Measurements from ENCODE around the gene DUSP9.
"Not testable (repeated sequence)": the region's sequence is repeated elsewhere in the genome, so short reads cannot be mapped to it uniquely, and the experiment has no call there.

DUSP9 gene, protein sequence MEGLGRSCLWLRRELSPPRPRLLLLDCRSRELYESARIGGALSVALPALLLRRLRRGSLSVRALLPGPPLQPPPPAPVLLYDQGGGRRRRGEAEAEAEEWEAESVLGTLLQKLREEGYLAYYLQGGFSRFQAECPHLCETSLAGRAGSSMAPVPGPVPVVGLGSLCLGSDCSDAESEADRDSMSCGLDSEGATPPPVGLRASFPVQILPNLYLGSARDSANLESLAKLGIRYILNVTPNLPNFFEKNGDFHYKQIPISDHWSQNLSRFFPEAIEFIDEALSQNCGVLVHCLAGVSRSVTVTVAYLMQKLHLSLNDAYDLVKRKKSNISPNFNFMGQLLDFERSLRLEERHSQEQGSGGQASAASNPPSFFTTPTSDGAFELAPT

DNA sequence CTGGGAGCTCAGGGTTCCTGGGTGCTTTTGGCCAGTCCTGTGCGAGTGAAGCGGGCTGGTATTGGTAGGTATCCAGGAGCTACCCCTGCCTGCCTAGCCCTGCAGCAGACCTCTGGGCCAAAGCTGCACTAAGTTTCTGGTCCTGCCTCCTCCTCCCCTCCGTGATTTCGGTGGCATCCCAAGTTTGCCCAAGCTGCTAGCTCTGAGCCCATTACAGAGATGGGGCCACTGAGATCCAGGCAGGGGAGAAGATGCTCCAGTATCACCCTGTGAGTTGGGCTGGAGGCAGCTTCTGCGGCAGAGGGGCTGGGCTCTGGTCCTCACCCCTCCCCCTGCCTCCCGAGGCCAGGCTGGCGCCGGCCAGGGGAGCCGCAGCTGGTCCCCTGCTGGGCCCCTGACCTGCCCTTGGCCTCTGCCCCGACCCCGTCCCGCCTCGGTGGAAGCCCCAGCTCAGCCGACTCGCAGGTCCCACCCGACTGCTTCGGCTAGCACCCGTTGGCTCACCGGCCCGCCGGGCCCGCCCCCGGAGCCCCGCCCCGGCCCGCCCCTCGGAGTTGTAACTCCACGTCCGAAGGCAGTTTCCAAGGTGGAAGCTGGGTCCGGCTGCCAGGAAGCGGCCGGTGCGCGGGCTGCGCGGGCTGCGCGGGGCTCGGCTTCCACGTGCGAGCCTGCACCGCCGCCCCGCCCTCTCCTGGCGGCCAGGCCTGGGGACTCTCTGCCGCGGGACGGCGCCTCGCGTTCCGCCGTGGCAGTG, at the start of gene DUSP9:
Gene DUSP9 (plus strand): TSS at position 584 of the 754 bp plus-strand sequence. CDS start 751 bp downstream, outside the sequence.
- peak; percentile 48 for DNase-seq (ENCODE audit: low spot score)

DNA sequence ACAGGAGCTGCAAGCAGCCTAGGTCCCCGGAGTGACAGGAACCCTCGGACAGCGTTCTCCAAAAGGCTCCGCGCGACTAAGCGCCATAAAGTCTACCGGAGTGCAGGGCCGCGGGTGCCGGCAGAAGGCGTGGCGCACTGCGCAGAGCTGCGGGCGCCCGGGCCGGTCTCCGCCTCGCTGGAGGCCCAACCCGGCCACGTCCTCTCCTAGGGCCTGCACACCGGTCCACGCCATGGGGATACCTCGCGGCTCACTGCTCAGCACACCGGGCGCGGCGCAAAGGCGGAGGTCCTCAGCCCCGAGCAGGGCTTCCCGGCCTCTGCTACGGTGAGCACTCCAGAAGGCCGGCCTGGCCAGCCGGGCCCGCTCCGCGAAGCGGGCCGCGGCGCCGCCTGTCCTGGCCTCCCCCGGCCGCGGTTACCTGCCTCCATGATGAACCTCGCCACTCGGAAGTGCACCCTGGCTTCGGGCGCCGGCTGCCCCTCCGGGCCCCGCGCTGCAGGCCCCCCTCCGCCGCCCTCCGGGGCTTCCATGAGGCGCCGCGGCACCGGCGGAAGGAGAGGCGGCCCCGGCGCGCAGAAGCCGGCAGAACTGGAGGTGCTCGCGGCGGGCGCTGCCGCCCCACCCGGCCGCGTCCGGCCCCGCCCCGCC, 48.3 kb upstream of the DUSP9 start, which contains the start of gene CCNQ:
Gene CCNQ (minus strand): TSS at position 599 of the 651 bp plus-strand sequence. CDS start 66 bp downstream, at position 533.
- peak; percentile 31 for DNase-seq (ENCODE audit: low spot score)

DNA sequence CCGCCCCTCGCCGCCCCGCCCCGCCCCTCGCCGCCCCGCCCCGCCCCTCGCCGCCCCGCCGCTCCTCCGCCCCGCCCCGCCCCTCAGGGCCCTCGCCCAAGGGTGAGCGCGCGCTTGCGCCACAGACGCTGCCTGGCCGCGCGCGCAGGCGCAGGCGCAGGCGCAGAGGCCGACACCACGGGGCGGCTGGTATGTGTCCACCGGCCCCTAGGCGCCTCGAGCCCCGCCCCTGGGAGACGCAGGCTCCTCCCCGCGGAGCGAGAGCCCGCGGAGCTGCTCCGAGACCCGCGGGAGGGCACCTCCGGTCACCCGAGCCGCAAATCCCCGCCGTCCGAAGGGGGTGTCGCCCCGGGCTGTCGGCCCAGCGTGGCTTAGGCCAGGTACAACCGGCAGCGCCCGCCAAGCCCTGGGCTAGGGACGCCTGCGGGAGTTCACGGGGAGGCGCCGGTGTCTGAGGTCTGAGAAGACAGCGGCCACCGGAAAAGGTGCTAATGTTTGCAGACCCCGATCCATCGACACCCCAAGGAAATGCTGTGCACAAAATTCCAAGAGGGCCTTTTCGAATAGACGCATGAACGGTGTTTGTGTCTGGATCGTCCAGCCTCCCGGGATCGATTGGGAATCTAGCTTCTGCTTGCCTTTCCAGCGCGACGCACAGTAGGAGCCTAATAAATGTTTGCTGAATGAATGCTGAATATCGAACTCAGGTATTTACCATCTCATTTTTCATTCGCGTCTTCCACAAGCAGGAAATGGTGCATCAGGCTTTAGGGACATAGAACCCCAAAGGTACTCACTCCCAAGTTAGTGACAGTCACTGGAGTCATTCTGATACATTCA, 47.6 kb upstream of the DUSP9 start:
- peak; percentile 89 for DNase-seq (ENCODE audit: low spot score)

DNA sequence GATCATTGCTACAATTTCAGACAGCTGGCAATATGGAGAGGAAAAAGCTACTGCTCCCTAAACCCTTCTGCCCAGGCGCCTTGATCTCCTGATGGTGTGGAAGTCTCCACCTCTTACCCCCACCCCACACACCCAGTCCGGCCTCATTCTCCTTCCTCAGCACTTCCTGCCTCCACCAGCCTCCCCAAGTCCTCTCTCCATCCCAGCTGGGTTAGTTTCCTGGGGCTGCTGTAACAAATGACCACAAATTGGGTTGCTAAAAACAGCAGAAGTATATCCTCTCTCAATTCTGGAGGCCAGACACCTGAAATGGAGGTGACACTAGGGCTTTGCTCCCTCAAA, 47.0 kb upstream of the DUSP9 start:
- DNase-seq (ENCODE audit: low spot score) = no peak

DNA sequence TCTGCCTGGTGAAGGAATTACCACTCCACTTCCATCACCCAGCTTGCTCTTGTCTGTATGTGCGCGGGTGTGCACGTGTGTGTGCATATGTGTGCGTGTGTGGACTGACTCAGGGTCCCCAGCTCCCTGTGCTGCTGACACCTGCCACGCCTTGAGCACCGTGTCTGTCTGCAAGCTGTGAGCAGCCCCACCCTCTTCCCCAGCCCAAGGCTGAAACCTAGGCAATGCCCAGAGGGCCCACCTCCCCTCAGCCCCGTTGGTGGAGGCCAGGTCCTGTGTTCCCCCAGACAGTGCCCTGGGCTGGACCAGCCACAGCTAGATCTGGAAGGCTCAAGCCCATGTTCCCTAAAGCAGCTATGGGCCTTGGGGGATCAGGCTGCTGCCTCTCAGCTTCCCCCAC, 46.1 kb upstream of the DUSP9 start:
- DNase-seq (ENCODE audit: low spot score) = no peak

DNA sequence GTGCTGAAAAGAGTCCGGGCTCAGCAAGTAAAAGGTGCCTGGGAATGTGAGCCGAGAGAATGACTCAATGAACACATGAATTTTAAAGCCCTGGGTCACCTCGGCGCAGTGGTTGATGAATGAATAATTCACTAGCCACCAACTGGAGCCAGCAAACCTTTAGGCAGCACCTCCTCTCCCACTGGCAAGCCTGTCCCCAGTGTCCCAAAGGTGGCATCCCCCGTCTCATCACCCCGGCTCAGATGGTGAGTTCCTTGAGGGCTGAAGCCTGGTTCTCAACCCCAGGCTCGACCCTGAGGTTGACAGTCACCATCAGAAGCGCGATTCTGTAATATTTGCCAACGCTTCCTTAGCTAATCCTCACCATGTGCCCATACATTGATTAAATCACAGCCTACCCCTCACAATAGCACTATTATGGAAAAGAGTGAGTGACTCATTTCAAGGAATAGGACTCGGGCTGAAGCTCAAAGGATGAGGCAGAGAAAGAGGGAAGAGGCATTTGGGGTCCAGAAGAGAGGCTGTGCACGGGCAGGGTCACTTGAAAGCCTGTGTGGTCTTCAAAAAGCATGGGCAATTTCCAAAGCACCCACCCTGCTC, 45.4 kb upstream of the DUSP9 start:
- peak; percentile 31 for DNase-seq (ENCODE audit: low spot score)

DNA sequence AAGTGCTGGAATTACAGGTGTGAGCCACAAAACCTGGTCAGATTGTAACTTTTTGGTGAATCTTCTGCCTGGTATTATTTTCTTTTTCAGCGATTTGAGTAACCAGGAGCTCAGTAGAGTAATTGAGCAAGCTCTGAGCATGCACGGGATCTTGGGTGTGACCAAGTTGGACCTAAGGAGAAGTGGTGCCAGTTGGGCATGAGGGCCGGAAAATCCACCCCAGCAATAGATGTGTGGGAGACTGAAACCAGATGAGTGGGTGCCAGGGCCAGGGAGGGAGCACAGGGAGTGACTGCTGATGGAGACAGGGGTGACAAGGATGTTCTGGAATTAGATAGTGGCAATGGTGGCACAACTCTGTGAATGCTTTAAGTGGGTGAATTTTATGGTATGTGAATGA, 44.4 kb upstream of the DUSP9 start:
- no peak for DNase-seq (ENCODE audit: low spot score)

DNA sequence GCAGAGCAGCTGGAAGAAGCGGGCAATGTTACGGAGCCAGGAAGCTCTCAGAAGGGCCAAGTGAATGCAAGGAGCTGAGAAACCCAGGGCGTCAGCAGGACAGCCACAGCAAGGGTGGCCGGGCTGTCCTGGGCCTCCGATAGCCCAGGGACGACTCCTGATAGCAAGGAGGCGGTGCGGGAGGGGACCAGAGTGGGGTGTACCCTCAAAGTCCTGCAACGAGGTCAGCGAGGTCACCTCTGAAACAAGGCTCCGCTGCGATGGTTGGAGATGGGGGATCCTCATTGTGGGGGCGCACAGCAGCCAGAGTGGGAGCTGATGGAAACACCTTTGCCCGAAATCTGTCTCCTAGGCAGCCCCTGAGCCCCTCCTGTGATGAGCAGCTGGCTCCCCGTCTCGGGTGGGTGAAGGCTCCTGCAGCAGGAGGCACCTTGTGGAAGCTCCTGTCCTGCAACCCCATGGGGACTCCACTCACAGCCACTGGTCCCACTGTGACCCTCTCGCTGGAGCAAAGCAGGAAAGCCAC, 43.8 kb upstream of the DUSP9 start:
- no peak for DNase-seq (ENCODE audit: low spot score)

DNA sequence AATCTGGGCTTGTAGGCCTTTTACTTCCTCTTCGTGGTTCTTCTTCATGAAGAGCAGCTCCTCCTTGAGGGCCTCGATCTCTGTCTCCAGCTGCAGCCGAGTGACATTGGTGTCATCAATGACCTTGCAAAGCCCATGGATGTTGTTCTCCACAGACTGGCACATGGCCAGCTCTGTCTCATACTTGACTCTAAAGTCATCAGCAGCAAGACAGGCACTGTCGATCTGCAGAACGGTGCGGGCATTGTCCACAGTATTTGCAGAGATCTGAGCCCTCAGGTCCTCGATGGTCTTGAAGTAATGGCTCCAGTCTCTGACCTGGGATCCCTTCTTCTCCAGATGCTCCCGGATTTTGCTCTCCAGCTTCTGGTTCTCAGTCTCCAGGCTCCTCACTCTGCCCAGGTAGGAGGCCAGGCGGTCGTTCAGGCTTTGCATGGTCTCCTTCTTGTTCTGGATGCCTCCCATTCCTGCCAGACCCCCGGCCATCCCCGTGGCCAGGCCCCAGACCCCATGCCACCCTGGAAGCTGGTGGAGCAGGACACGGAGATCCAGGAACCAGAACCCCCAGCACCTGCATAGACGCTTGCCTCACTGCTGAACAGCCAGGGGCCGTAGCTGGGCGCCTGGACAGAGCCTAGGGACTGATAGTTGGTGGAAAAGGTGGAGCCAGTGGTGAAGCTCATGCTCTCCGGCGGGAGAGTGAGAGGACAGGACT, 42.2 kb upstream of the DUSP9 start:
- DNase-seq (ENCODE audit: low spot score) = not testable (repeated sequence)

DNA sequence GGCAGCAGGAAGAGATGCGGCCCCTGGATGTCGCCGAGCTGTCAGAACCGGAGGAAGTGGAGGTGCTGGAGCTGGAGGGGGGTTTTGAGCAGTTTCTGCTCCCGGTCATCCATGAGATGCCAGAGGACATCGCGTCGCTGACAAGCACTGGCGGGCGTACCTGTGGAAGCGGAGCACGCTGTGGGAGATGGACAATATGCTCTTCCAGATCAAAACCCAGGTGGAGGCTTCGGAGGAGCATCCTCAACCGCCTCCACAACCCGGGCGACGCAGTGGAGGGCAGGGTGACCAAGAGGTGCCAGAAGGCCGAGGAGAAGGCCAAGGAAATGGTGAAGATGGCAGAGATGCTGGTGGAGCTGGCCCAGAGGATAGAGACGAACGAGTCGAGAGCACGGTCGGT, 40.5 kb upstream of the DUSP9 start:
- DNase-seq (ENCODE audit: low spot score) = no peak

DNA sequence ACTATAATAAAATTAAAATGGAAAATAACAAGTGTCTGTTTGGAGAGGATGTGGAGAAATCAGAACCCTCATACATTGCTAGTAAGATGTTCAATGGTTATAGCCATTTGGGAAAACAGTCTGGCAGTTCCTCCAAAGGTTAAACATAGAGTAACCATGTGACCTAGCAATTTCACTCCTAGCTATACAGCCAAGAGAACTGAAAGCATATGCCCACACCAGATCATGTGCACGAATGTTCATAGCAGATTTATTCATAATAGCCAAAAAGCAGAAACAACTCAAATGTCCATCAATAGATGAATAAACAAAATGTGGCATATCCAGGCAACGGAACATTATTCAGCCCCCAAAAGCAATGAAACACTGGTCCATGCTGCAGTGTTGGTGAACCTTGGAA, 38.6 kb upstream of the DUSP9 start:
- no peak for DNase-seq (ENCODE audit: low spot score)

DNA sequence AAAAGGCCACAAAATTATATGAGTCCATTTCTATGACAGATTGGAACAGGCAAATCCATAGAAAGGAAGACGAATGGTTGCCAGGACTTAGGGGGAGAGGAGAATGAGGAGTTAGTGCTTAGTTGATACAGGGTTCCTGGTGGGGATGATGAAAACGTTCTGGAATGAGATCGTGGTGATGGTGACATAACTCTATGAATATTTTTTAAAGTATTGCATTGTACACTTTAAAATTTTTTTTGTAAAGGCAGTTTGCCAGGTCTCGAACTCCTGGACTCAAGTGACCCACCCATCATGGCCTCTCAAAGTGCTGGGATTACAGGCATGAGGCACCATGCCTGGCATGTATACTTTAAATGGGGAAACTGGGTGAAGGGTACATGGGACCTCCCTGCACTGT, 38.2 kb upstream of the DUSP9 start:
- DNase-seq (ENCODE audit: low spot score) = no peak

DNA sequence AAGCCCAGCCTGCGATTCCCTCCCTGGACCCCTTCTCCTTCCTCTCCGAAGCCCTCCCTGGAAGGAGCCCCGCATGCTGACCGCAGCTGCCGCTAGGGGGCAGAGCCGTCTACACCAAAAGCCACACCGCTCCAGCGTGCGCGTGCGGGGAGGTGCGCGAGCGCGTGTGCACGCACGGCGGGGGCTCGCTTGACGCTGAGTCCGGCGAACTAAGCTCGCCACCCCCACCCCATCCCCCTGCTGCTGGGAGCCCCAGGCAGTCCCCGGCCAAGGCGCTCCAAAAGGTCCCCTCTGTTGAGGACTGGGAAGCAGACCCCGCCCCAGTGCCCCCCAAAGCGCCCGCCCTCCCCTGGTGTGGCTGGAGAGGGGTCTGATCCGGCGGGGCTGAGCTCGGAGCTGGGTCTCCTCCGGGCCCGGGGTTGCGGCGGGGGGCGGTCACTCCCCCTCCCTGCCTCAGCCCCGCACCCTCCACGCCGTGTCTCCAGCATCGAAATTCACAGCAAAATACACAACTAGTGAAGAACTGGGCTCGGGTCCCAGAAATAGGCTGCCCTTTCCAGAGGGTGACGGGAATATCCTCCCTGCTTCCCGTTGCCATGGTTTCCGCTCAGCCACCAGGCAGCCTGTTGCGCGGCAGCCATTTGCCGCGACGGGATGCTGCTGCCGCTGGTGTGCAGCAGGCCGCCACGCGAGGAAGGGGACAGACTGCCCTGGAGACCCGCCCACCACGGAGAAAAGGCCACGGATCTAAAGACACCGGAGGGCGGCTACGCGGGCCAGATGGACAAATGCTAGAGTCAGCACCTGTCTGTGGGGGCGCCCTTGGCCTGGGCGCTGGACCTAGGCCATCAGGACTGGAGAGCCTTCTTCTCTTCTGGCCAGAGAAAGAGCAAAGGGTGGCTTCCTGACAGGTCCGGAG, 36.8 kb upstream of the DUSP9 start:
- DNase-seq (ENCODE audit: low spot score) = peak; percentile 60

DNA sequence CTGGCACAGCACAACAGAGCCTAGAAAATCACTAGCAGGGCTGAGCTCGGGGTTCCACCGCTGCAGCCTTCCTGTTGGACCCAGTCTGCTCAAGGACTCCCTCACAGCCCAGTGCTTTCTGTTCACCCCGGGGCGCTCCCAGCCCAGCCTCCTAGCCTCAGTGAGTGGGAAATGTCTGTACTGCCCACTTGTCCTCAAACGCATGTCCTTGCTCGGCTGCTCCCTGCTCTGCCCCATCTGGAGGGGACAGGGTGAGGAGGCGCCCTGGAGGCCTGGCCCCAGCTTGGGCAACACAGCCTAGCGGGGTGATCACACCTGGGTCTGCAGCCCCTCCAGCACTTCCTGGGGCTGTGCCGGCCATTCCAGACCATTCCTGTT, 36.2 kb upstream of the DUSP9 start:
- no peak for DNase-seq (ENCODE audit: low spot score)

DNA sequence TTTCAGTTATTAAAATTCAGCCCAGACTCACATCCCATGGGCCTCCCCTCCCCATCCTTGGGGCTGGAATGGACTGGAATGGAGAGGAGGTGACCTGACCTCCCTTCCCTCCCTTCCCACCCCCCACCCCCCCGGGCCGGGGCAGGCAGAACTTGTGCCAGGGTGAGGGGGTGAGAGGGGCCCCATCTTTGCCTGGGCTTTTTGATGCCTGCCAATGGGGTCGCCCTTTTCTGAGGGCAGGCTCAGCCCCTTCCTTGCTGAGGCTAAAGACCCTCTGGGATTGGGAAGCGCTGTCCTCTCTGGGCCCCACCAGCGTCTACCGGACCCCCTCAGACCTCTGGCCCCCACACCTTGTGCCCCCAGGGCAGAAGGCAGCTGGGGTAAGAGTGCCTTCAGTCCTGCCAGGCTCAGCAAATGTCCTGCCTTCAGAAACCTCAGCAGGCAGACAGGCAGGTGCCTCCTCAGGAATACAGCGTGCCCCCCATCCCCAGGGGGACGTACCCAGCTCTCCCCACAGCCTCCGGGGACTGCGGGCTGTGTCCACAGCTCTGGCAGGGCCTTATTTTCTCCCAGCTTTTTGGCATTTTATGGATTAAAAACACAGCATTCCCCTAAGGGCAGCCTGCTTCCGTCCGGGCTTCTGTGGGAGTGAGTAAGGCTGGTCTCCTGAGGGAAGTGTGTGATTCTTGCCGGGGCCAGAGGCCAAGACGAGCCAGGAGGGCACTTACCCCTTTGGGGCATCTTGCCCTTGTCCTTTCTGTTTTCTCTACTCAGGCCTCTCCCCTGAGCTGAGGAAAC, 35.5 kb upstream of the DUSP9 start:
- no peak for DNase-seq (ENCODE audit: low spot score)

DNA sequence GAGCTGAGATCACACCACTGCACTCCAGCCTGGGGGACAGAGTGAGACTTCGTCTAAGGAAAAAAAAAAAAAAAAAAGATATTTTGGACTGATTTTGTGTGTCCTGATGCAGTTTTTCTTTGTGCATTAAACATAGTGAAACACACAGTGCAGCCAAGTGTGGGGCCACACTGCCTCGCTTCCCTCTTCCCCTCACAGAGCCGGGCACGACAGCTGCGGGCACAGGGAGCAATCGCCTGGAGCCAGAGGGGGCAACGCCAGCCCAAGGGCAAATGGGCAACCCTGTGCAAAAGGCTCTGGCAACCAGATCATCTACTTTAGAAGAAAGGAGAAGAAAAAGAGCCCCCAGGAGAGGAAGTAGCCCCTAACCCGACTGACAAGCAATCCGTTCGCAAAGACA, 34.6 kb upstream of the DUSP9 start:
- no peak for DNase-seq (ENCODE audit: low spot score)

DNA sequence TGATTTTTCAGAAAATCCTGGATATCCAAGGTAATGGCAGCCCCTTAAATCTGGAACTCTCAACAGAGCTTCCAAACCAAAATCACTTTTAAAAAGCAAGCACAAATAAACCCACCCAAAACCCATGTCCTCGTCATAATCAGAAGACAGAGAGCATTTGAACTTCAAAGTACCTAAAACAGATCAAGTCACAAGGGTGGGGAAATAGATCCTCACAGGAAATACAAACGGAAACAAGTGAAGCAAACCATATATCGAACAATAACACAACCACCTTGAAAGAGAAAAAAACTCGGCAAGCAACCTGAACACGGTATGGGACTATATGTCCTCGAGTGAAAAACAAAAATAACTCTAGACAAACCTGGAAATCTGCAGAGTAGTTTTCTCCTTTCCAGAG, 32.2 kb upstream of the DUSP9 start:
- no peak for DNase-seq (ENCODE audit: low spot score)

DNA sequence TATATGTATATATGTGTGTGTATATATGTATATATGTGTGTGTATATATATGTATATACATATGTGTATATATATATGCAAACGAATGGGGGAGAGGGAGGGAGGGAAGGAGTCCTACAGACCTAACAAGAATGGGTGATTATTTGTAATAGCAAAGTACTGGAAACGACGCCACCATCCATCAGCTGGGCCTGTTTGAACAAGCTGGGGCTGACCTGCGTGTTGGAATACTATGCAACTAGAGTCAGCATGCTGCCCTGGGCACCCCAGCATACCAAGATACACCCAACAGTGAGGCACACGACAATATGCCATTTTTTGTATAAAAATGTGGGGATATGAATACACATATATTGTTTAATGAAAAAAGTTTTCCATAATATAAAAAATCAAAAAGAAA, 26.4 kb upstream of the DUSP9 start:
- DNase-seq (ENCODE audit: low spot score) = no peak

Measured in kidney tubule cell (primary cell).